Spinal cord (tissue), 10 donors: Measurements from ENCODE around the gene NEMF. TPM values are rescaled to one million over a fixed set of nuclear protein-coding genes. Genes with fewer than 3 reads are reported as not detected.
A peak's percentile ranks its signal among the peaks of the same experiment; 100 is the strongest.
"Not testable (repeated sequence)": the region's sequence is repeated elsewhere in the genome, so short reads cannot be mapped to it uniquely, and the experiment has no call there.

Experiments
- DNase-seq, 6 donors: peaks; one replicate each; pipeline versions ENCODE4 v3.0.0 to v3.0.0-alpha.2; 2013 to 2015; ENCODE audit warnings: low spot score in 6 of 6, low read depth in 4 of 6
- H3K27ac ChIP-seq: one replicate; pipeline ENCODE4 v1.5.1; 2013; ENCODE audit warnings: low read depth, low read length, control low read depth
- H3K27me3 ChIP-seq: one replicate; pipeline ENCODE4 v1.6.1; 2013; ENCODE audit warnings: low read length; ENCODE audit not compliant: control insufficient read depth, insufficient read depth
- H3K36me3 ChIP-seq: one replicate; pipeline ENCODE4 v1.6.1; 2013; ENCODE audit warnings: low read length; ENCODE audit not compliant: control insufficient read depth, insufficient read depth
- H3K4me1 ChIP-seq: one replicate; pipeline ENCODE4 v1.6.1; 2013; ENCODE audit warnings: low read length; ENCODE audit not compliant: control insufficient read depth, insufficient read depth
- H3K4me3 ChIP-seq: one replicate; pipeline ENCODE4 v1.5.1; 2013; ENCODE audit warnings: low read depth, low read length, control low read depth
- H3K9me3 ChIP-seq: one replicate; pipeline ENCODE4 v1.6.1; 2013; ENCODE audit warnings: low read length; ENCODE audit not compliant: control insufficient read depth, insufficient read depth
- WGBS: methylation state at CpG from one replicate; pipeline ENCODE4 v1.1.5; 2013; ENCODE audit warnings: missing lambda C conversion rate; ENCODE audit not compliant: insufficient coverage; 5-methylcytosine and 5-hydroxymethylcytosine counted together
- long read RNA-seq, 4 donors: transcript quantifications; one replicate each; lab custom pipeline, GENCODE V29; 2026
- polyA plus RNA-seq, 2 donors: library from polyadenylated mRNA; unstranded; fragments of 120-200 nt; gene quantifications; one replicate each; pipeline ENCODE4 v1.2.1, GENCODE V29; 2013; ENCODE audit not compliant: insufficient read length in 2 of 2
- total RNA-seq, 2 donors: library from RNA; depleted of rRNA in 1 of 2; stranded (reverse); fragments of 120-200 nt in 1 of 2; fragments of >200 nt in 1 of 2; gene quantifications; one replicate each; pipeline versions ENCODE4 v1.2.3 to v1.2.4, GENCODE V29; 2013 to 2014
- donor health status: healthy.

NEMF gene, protein sequence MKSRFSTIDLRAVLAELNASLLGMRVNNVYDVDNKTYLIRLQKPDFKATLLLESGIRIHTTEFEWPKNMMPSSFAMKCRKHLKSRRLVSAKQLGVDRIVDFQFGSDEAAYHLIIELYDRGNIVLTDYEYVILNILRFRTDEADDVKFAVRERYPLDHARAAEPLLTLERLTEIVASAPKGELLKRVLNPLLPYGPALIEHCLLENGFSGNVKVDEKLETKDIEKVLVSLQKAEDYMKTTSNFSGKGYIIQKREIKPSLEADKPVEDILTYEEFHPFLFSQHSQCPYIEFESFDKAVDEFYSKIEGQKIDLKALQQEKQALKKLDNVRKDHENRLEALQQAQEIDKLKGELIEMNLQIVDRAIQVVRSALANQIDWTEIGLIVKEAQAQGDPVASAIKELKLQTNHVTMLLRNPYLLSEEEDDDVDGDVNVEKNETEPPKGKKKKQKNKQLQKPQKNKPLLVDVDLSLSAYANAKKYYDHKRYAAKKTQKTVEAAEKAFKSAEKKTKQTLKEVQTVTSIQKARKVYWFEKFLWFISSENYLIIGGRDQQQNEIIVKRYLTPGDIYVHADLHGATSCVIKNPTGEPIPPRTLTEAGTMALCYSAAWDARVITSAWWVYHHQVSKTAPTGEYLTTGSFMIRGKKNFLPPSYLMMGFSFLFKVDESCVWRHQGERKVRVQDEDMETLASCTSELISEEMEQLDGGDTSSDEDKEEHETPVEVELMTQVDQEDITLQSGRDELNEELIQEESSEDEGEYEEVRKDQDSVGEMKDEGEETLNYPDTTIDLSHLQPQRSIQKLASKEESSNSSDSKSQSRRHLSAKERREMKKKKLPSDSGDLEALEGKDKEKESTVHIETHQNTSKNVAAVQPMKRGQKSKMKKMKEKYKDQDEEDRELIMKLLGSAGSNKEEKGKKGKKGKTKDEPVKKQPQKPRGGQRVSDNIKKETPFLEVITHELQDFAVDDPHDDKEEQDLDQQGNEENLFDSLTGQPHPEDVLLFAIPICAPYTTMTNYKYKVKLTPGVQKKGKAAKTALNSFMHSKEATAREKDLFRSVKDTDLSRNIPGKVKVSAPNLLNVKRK
- total RNA-seq, result 100 to 1,000 TPM; 101 to 111 TPM
- polyA plus RNA-seq, result 10 to 100 TPM; 54.5 to 67.3 TPM
- long read RNA-seq, donor 1, partial matches to known transcripts, result 29 of 31 reads
- long read RNA-seq, donor 1, other reads (novel, unspliced or antisense), result 0 of 31 reads
- long read RNA-seq, donor 2, partial matches to known transcripts, result 5 of 6 reads
- long read RNA-seq, donor 2, other reads (novel, unspliced or antisense), result 0 of 6 reads
- long read RNA-seq, donor 3, partial matches to known transcripts, result 54 of 59 reads
- long read RNA-seq, donor 3, other reads (novel, unspliced or antisense), result 0 of 59 reads
- long read RNA-seq, donor 4, partial matches to known transcripts, result 286 of 374 reads
- long read RNA-seq, donor 4, other reads (novel, unspliced or antisense), result 84 of 374 reads

- Histone ChIP-seq H3K27me3 (no peaks in the 10 kb centered on the region), H3K27ac (peak within 1 kb of the TSS; percentile 93), H3K4me3 (peak within 1 kb of the TSS; percentile 93), H3K9me3 (no peaks in the 10 kb centered on the region), H3K4me1 (peaks cover 9% of the 10 kb centered on the region), H3K36me3 (peaks cover 9% of the 10 kb centered on the region)
- DNase-seq, result peak; percentile 94 to 100 (median 98)
- WGBS, result 0% methylated on average over 49 of the region's 49 CpGs
Observed at GRCh38 chr14:49852301-49853157, at the start of gene NEMF. Gene NEMF (minus strand): TSS chr14:49852788. CDS start chr14:49852753, 35 bp downstream.

DNA sequence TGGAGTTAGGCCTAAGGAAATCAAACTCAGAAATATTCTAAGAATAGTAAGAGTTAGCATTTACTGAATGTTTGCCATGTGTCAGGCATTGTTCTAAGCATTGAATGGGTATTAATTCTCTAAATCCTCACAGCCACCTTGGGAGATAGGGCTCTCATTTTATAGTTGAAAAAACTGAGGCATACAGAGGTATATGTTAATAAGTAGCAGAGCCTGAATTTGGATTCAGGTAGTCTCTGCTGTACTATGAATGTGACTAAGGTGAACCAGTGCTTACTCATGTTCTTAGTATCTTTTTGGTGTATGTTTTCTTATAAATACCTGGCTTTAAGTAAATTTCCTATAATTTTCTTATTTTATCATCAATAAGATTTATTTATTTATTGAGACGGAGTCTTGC is 48.4 kb upstream of the NEMF start:
- Histone ChIP-seq H3K4me1 (no peaks in the 10 kb centered on the region), H3K27ac (no peak overlapping the region), H3K4me3 (no peak overlapping the region), H3K9me3 (no peaks in the 10 kb centered on the region), H3K36me3 (no peaks in the 10 kb centered on the region), H3K27me3 (no peaks in the 10 kb centered on the region)
- no peak for DNase-seq
- whole genome bisulfite sequencing, result 100% methylated on average over 1 of the region's 1 CpG

- Histone ChIP-seq H3K9me3 (no peaks in the 10 kb centered on the region), H3K27me3 (no peaks in the 10 kb centered on the region), H3K36me3 (peaks cover 3% of the 10 kb centered on the region), H3K4me3 (no peak overlapping the region), H3K27ac (no peak overlapping the region), H3K4me1 (peaks cover 3% of the 10 kb centered on the region)
- no peak for DNase-seq
- 100% methylated on average over 1 of the region's 2 CpGs for WGBS
Observed at GRCh38 chr14:49898485-49898884, 45.9 kb upstream of the NEMF start.

GRCh38 chr14:49897965-49898364 is 45.4 kb upstream of the NEMF start:
- H3K27me3 ChIP-seq, result no peaks in the 10 kb centered on the region
- no peak overlapping the region for H3K27ac ChIP-seq
- H3K4me3 ChIP-seq, result no peak overlapping the region
- WGBS, result no CpG with 5 or more reads among the region's 1 CpG
- no peaks in the 10 kb centered on the region for H3K9me3 ChIP-seq
- H3K36me3 ChIP-seq, result peaks cover 3% of the 10 kb centered on the region
- DNase-seq, result no peak
- peaks cover 3% of the 10 kb centered on the region for H3K4me1 ChIP-seq

- DNase-seq, result no peak
- no peak overlapping the region for H3K27ac ChIP-seq
- H3K9me3 ChIP-seq, result no peaks in the 10 kb centered on the region
- H3K4me3 ChIP-seq, result no peak overlapping the region
- peaks cover 3% of the 10 kb centered on the region for H3K4me1 ChIP-seq
- no peaks in the 10 kb centered on the region for H3K27me3 ChIP-seq
- peaks cover 3% of the 10 kb centered on the region for H3K36me3 ChIP-seq
- WGBS, result no CpG with 5 or more reads among the region's 1 CpG
Observed at GRCh38 chr14:49897414-49897813, 44.8 kb upstream of the NEMF start.

- Histone ChIP-seq H3K27me3 (no peaks in the 10 kb centered on the region), H3K27ac (no peak overlapping the region), H3K36me3 (peaks cover 3% of the 10 kb centered on the region), H3K4me1 (peaks cover 5% of the 10 kb centered on the region), H3K9me3 (no peaks in the 10 kb centered on the region), H3K4me3 (no peak overlapping the region)
- DNase-seq, result no peak
- 76% methylated on average over 4 of the region's 5 CpGs for WGBS
Observed at GRCh38 chr14:49896966-49897365, 44.4 kb upstream of the NEMF start.

GRCh38 chr14:49896272-49896671 is 43.7 kb upstream of the NEMF start:
- H3K27me3 ChIP-seq, H3K4me3 ChIP-seq, H3K36me3 ChIP-seq, H3K4me1 ChIP-seq, H3K27ac ChIP-seq, DNase-seq, H3K9me3 ChIP-seq: not testable (repeated sequence)

- H3K36me3 ChIP-seq, result peaks cover 3% of the 10 kb centered on the region
- H3K9me3 ChIP-seq, result no peaks in the 10 kb centered on the region
- H3K4me1 ChIP-seq, result peaks cover 10% of the 10 kb centered on the region
- DNase-seq, result no peak
- no peak overlapping the region for H3K27ac ChIP-seq
- H3K4me3 ChIP-seq, result peak overlapping the region; percentile 92
- WGBS, result 90% methylated on average over 2 of the region's 4 CpGs
- no peaks in the 10 kb centered on the region for H3K27me3 ChIP-seq
Observed at GRCh38 chr14:49895480-49895879, 42.9 kb upstream of the NEMF start.
